GM12865 (cell line): ENCODE measurements around the gene GDF7.

Experiments used
- DNase-seq: peaks from one replicate; pipeline ENCODE4 v3.0.0; 2010; ENCODE audit warnings: low read depth
- H3K4me3 ChIP-seq: 2 replicates; pipeline ENCODE4 v1.5.1; 2011; ENCODE audit warnings: mild to moderate bottlenecking, low read depth, low read length, control low read depth
- CTCF ChIP-seq: IDR thresholded peaks from 2 replicates; pipeline ENCODE4 v1.5.1; 2011; ENCODE audit warnings: low read length, control low read depth, low read depth, inconsistent platforms; ENCODE audit not compliant: insufficient read depth; ENCODE audit errors: missing control alignments

The GDF7 gene

DNA sequence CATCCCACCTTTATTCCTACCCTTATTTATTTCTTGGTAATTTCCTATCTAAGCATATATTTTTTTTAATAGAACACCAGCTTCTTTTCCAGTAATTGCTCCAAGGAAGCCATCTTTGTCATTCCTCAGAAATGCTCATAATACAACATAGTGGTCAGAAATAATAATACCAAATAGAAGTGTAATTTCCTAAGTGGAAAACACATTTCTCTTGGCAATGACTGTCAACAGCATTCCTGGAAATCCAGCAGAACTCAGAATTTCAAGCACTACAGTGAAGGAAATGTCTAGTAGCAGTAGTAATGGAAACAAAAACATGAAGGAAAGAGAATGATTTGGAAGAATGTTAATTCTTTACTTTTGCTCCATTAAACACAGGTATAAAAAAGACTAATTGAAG is 56.6 kb downstream of the GDF7 start:
- TF ChIP-seq CTCF, result no peak
- H3K4me3 ChIP-seq, result no peak overlapping the region
- no peak for DNase-seq

DNA sequence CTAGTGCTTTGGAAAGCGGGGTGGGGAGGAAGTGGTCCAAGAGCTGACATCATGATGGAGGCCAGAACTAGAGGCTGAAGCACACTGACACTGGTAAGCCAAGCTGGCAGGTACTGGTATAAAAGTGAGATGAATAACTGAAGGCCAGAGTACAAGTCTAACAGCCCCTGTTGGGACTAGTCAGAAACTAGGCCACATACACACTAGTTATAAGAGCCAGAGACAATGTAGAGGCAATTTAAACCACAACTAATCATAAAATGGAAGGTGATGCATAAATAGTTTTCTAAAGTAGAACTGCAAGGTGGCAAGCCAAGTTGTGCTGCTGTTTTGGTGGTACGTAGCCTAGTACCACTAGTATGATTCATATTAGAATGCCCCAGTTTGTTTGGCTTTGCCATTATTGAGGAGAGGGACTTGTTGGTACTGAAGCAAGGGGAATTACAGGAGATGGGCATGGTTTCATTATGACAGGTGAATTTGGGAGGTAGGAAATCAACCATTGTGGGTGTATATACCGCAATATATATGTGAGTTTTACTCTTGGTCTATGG is 57.6 kb downstream of the GDF7 start:
- no peak for TF ChIP-seq CTCF
- no peak for DNase-seq
- no peak overlapping the region for H3K4me3 ChIP-seq

DNA sequence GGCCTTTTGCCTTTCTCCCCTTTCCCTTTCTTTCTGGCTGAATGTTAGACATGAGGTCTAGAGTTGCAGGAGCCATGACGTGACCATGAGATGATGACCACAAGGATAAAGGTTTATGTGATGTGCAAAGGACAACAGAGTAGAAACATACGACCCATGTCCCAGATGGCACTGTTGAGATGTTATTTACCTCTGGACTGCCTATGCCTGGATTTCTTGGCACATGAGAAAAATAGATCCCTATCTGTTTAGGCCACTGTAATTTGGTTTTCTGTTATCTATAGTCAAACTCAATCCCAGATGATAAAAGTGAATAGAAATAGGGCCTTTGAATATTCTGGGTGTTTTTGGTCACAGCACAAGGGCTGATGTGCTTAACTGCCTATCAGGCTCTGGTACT is 58.8 kb downstream of the GDF7 start:
- TF ChIP-seq CTCF, result no peak
- no peak overlapping the region for H3K4me3 ChIP-seq
- DNase-seq, result no peak

- no peak for DNase-seq
- no peak for TF ChIP-seq CTCF
- no peak overlapping the region for H3K4me3 ChIP-seq
Measured at GRCh38 chr2:20726913-20727312, 60.0 kb downstream of the GDF7 start.

- no peak for TF ChIP-seq CTCF
- no peak for DNase-seq
- H3K4me3 ChIP-seq, result no peak overlapping the region
Measured at GRCh38 chr2:20728114-20728758, 61.3 kb downstream of the GDF7 start.
